ENCODE measurements around the gene MCF2L.

Gene MCF2L

DNA sequence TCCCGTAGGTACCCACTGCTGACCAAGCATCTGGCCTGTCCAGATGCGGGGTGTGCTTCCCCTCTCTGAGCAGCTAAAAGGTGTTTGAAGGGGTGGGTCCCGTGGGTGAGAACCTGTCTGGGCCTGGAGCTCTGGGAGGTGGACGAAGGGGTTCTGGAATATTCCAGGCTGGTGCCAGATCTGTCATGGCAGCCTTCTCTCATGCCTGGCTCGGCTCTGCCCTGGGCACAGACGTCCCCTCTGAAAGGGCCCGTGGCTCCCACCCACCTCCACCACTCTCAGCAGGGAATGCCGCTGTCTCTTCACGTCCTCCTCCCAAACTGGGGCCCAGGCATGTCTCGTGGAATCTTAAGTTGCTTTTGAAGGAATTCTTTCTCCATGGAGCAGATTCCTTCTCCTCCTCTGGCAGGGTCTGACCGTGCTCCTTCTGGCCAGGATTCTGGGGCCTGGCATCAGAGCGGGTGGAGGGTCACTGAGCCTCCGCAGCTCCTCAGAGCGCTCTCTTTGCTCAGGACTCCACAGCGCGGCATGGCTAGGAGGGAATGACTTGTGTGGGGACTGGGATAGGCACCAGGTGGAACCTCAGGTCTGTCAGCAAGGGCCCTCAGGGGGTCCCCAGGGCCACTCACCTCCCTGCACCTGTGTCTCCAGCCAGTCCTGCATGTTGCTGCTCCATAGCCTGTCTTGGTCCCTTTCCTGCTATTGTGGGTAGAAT is 5.9 kb upstream of the MCF2L start:
- DNase-seq (ENCODE audit: low read depth, low spot score): no peak

DNA sequence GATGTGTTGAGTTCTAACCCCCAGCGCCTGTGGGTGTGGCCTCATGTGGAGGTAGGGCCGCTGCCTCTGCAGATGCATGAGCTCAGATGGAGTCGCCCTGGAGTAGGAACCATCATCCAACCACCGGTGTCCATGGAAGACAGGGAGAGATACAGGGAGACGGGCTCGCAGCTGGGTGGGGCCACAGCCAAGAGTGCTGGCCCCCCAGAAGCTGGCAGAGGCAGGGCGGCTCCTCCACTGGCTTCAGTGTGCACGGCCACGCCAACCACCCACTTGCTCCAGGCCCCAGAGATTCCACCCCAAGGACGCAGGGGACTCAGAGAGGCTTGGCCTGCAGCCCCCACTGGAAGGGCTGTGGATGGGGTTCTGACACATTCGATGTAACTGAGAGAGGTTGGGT is 5.4 kb upstream of the MCF2L start:
- no peak for DNase-seq (ENCODE audit: low read depth, low spot score)

DNA sequence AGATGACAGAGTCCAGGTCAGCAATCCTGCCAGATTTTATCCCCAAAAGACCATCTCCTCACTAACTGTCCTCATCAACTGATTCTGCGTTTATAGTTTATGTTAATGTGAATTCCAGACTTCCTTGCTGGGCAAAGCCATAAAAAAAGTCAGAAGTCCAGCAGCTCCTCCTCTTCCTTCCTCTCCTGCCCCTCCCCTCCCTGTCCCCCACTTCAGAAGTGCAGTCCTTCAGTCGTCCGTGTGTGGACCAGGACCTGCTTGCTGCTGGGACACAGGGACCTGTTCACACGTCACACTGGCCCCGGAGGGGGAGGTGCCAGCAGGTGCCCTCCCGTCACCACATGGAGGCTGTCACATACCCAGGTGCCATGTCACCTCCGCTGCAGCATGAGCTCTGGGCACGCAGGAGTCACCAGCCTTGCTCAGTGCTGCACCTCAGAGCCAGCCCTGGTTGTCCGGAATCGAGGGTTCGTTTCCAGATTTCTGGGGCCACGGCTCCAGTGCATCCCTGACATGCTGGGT is 4.0 kb upstream of the MCF2L start:
- DNase-seq (ENCODE audit: low read depth, low spot score): no peak

DNA sequence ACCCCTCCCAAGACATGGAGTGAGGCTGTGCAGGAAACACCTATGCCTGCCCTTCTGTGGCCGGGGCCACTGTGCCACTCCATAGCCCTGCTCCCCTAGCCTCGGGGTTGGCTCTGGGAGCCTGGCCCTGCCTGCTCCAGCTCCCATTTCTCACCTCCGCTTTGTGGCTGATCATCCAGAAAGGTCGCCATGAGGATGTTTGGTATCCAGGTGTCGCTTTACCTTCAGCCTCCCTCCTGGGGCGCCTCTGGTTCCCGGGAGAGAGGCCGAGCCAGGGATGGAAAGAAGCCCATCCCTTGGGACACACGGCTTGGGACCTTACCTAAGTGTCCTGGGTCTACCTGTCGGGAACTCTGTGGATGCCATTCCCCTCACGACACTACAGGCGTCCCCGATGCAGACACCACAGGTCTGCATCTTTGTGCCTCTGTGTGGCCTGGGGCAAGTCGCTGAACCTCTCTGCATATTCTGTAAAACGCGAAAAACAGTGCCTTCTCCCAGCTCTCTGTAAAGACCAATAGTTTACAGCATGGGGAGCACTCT is 3.4 kb upstream of the MCF2L start:
- DNase-seq (ENCODE audit: low read depth, low spot score): no peak

DNA sequence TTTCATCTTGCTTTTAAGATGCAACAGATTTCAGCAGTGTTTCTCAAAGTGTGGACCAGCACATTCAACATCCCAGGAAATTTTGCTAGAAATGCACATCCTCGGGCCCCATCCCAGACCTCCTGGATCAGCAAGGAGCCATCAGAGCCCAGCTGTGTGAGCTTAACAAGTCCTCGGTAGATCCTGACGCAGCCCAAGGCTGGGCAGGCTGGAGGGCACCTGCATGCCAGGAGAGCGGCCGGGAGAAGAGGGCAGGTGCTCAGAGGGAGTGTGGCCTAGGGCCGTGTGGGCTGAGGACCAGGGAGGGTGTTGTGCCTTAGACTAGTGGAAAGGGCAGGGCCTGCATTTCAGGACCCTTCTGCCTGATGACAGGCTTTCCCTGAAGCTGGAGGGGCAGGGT is 2.2 kb upstream of the MCF2L start:
- no peak for DNase-seq (ENCODE audit: low read depth, low spot score)

DNA sequence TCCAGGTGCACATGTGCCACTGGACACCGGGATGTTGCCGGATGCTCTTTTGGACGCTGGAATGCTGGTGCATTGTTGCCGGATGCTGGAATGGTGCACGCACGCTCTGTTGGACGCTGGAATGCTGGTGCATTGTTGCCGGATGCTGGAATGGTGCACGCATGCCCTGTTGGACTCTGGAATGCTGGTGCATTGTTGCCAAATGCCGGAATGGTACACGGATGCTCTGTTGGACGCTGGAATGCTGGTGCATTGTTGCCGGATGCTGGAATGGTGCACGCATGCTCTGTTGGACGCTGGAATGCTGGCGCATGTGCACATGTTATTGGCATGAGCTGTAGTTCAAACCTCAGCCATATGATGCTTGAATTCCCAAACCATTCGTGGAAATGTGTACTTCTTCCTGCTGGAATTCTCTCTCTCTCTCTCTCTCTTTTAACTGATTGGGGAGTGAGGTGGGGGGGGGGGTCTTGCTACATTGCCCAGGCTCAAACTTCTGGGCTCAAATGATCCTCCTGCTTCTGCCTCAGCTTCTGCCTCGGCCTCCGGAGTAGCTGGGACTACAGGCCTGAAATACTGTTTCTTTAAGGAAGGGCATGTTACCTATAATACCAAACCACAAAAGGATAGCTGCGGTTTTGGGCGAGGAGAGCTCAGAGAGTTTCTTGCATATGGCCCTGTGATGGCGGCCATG is 1.2 kb upstream of the MCF2L start:
- no peak for DNase-seq (ENCODE audit: low read depth, low spot score)

DNA sequence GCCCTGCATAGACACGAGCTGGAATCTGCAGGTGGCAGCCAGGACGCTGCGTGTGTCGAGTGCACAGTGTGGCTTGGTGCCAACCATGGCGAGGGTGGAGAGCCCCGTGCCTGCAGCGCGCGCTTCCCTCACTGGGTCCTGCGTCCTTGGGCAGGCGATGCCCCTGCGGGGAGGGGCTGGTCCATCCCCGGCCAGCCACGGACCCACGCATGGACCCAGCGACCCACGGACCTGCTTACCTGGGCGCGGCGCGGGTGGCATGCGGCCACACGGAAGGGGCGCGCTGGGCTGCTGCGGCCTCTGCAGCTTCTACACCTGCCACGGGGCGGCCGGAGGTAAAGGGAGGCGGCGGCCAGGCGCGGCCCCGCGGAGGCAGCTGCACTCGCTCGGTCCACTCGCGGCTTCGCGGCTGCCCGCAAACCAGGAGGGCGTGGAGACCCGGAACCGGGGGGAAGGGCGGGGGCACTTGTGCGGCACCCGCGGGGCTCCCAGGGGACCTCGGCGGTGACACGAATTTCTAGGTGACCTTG is 569 bp upstream of the MCF2L start:
- DNase-seq (ENCODE audit: low read depth, low spot score): no peak

DNA sequence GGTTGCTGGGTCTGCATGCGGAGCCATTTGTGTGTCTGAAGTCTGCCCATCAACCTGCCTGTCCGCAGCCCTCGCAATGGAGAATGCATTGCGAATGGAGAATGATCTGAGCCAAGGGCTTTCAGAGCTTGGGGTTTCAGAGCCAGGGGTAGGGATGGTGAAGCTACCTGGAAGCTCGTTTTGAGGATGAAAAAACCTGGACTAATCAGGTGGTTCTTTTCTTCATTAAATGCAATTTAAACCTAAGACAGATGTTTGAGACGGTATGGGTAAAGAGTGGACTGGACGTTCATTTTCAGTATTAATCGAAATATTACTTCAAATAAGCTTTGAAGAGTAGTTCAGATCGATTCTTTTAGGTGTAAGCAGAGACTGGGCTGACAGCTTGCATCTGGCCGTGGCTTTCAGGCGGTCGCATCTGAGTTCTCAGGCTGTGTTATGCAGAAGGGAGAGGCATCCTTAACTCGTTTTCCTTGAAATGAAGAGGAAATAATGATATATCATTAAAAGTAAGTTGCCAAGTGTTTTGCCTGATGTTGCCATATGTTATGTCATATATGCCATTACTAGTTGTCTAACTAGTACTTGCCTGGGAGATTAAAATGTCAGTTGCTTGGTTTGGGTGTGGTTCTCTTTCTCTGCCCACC is 801 bp downstream of the MCF2L start:
- no peak for DNase-seq (ENCODE audit: low read depth, low spot score)

DNA sequence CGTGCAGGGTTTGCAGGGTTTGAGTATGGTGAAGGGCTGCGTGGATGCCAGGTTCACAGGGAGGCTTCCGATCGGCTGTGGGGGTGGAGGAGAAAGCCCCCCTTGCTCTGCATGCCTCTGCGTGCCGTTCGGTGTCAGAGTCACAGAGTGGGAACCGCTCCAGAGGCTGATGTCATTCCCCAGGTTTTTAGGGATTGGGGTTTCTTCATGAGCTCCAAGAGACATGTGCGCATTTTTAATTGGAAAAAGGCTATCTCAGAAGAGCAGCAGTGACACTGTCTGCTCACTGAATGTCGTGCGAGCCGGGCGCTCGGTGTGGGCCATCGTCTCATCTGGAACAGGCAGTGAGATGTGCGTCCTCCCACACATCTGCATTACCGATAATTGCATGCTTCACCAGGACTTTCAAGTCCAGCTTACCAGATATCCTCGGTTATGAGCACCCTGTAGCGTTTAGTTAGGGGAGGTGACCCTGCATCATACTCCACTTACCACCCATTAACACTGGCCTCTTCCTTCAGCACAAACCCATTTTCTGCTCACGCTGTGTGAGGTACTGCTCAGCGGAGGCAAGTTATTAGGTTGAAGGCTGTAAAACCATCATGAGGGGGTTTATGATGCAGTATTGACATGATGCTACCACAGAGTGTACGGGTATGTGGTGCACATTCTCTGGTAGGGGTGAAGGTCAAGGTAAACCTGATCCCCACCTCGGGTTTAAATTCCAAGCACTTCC is 1.7 kb downstream of the MCF2L start:
- no peak for DNase-seq (ENCODE audit: low read depth, low spot score)

DNA sequence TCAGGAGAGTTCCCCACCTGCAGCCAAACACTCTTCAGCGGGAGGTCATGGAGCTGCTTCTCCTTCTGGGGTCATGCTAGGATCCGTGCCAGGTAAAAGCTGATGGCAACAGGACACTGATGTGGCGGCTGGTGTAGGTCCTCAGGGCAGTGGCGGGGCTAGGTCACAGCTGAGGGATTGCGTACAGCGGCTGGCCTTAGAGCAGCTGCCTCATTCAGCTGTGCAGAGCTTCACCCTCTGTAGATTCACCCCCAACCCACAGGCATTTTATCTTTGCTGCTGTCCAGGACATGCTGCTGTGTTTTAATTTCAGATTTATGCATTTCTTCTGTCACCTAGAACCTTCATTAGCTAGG is 2.3 kb downstream of the MCF2L start:
- DNase-seq (ENCODE audit: low read depth, low spot score): no peak

DNA sequence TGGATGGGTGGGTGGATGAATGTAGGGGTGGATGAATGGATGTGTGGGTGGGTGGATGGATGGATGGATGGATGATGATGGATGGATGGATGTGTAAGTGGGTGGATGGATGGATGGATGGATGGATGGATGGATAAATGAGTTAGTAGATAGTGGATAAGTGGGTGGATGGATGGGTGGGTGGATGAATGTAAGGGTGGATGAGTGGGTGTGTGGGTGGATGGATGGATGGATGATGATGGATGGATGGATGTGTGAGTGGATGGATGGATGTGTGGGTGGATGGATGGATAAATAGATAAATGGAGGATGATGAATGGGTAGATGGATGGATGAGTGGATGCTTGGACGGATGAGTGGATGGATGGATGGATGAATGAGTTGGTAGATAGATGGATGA is 3.2 kb downstream of the MCF2L start:
- DNase-seq (ENCODE audit: low read depth, low spot score): no peak

DNA sequence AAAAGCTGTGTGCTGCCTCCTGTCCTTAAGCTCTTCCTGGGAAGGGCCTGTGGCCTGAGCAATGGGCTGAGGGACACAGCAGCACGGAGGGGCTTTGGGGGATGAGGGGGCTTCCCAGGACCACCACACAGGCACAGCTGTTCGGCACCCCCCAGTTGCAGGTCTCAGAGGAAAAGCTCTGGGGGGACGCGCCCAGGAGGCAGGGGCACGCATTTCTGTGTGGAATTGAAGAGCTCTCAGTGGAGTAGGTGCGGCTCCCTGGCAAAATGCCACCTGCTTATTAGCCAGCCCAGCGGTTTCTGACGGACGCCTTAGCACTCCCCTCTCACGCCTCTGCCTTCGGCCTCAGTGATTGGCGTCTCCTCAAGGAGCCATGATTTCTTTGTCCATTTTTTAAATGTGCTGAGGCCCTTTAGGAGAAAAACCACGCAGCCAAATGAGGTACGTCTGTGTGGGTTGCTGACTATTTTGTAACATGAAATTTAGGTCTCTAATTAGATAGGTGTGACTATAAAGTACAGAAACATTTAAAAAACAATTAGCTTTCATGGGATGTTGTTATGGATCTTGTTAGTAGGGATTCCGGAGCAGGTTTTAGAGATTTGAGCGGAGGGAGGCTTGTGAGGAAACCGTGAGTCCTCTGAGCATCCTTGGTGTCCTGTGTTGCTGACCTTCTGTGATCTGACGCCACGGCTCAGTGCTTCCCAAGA is 4.0 kb downstream of the MCF2L start:
- DNase-seq (ENCODE audit: low read depth, low spot score): no peak

DNA sequence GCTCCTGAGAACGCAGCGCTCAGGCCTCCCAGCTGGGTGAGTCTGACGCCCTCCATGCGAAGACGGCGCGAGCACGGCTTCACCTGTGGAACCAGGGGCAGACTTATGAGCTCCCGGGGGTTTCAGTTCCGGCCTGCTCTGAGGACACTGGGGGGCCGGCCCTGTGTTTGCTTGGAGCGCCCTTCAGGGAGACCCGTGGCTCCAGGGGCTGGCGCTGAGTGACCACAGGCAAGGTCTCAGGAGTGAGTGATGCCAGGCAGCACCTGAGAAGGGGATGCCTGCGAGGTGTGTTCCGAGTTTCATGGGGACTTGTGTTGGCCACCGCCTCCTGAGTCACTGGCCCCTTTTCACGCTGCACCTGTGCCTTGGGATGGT is 4.5 kb downstream of the MCF2L start:
- DNase-seq (ENCODE audit: low read depth, low spot score): no peak

DNA sequence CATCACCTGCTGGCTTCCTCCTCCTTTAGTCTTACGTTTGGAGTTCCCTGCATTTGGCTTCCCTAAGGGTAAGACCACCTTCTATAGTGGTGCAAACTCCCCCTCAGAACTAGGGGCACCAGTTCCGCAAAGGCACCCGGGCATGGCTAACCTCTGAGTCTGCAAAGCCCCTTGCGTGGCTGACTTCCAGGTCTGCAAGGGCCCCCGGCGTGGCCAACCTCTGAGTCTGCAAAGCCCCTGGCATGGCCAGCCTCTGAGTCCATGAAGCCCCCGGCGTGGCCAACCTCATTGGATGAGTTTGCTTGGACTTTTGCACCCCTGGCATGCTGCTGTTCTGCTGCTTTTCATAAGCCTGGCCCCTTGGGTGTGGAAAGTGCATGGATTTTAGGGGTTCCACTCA is 5.1 kb downstream of the MCF2L start:
- no peak for DNase-seq (ENCODE audit: low read depth, low spot score)

DNA sequence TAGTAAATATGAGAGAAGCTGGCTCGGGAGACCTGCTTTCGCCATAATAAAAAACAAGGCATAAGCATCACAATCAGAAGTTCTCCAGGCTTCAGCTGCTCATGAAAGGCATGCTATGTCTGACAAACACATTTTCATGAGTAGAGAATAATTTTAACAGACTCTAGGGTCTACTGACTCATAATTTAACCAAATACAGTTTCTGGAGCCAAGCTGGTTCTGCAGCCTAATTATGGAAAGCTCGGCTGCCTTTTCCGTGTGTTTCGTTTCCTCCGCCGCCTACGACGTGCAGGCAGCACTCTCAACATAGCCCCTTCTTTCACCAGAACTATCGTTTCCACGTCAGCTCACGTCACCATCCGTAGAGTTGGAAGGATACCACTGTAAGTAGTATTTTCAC is 5.7 kb downstream of the MCF2L start:
- DNase-seq (ENCODE audit: low read depth, low spot score): no peak

DNA sequence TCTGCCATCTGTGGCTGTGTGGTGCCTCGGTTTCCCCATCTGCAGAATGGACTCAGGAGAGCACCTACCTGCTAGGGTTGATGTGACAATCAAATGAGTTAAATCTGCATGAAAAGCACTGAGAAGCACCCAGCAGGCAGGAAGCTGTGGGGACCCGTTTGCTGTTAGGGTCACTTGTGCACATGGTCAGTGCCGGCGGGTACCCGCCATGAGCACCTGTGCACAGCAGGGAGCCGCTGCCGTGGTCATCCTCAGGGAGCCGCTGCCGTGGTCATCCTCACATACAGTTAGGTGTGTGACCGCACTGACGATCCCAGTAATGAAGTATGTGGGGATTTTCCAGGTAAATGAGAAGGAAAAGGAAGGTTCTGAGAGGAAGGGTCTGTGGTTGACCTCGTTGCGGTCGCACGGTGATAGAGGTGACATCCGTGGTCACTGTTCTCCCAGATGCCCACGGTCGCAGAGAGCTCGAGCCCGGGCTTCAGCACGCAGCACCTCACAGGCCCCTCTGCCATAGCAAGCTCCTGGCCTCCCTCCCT is 6.5 kb downstream of the MCF2L start:
- DNase-seq (ENCODE audit: low read depth, low spot score): no peak

DNA sequence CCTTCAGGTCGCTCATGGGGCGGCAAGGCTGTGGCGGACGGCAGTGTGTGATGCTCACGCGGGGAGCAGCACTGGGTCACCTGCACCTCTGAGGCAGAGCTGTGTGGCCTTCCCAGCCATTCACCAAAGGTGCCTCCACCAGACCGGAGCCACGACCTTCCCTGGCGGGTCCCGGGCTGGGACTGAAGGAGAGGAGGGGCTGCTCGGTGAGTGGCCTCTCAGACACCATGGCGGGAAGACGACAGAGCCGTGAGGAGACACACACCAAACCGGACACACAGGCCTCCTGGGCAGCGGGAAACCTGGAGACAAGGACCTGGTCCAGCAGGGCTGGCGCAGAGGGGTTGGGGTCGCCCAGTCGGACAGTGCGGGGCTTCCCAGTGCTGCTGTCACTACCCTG is 7.5 kb downstream of the MCF2L start:
- no peak for DNase-seq (ENCODE audit: low read depth, low spot score)

DNA sequence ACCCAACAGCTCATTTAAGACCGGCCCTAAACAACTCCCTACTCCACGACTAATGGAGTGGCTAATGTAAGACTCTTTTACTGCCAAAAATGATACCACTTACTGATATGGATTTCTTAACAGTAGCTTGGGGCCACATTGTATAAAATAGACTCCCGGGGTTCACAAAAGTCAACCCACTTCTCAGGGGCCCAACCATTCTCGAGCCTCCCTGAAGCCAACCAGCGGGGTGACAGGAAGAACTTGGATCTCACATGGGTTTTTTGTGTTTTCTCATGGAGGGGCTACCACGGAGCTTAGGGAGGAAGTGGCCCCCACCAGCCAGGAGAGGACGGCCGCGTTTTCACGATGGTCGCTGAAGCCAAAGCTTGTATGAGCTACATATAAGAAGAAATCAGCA is 8.1 kb downstream of the MCF2L start:
- no peak for DNase-seq (ENCODE audit: low read depth, low spot score)

DNA sequence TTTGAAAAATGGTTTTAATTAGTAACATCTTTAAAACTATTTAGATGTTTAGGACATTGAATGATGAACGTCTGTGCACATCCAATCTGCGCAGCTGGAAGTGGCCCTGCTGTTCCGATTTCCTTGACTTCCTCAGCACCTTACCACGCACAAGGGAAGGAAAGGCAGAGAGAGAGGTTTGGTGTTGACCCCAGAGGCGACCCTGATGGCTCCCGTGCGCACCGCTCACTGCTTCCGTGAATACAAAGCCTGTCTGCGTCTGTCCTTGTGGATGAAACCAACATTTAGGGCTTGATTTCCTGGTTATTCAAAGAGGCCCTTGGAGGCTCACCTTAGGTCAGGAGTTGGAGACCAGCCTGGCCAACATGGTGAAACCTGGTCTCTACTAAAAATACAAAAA is 8.5 kb downstream of the MCF2L start:
- no peak for DNase-seq (ENCODE audit: low read depth, low spot score)

DNA sequence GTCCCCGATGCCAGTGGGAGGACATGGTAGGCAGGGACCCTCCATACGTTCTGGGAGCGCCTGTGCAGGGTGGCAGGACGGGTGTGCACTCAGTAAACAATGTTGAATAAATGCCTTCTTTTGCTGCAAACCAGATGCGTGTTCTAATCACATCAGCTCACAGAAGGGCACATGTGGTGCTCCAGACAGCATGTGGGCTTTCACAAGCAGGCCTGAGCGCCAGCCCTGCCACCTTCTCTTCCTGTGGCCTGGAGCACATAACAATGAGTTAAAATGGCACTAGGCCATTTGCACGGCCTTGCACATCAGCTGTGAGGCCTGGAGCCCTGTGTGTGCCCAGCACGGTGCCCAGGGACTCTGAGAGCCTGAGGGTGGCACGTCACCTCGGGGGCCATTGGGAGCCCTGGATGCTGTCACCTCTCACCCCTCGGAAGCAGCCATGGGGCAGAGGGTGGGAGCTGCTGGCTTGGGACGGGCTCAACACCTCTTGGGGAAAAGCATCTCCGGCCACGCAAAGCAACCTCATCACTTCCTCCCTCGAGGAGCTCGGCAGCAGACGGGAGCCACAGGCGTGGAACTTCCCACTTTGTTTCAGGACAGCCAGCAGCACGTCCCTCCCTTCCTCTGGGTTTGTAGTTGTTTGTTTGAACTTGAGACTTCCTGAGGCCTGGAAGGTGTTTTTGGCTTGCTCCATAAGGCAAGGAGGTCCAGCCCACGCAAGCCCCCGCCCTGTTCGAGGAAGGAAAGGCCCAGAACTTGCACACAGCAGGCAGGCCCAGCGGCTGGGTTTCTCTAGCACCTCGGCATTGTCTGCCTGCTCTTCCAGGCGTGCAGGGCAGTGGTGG is 9.8 kb downstream of the MCF2L start:
- no peak for DNase-seq (ENCODE audit: low read depth, low spot score)
